ENCODE data around the gene TAF6. TPM values are rescaled to one million over a fixed set of nuclear protein-coding genes. Genes with fewer than 3 reads are reported as not detected.

TAF6 gene
- total and polyA plus RNA-seq, 9 of the 15 experiments (the other 6 are each of a cell fraction or from before 2014, with no cell fraction given), result 0.78 to 78.7 (median 21.3) TPM

GRCh38 chr7:100126931-100127865 is 8.0 kb upstream of the TAF6 start, which contains the start of gene MBLAC1 (continued):
- TF ChIP-seq PML (IDR thresholded peaks at IDR 0.05; ENCODE audit: low read length) (peak; percentile 67; the same call in 1 of the 2 replicates), RAD21 (CRISPR knock-in tag; conservative IDR thresholded peaks at IDR 0.05 in 1 of 2, IDR thresholded peaks at IDR 0.05 in 1 of 2) (no peak), MGA (IDR thresholded peaks at IDR 0.05) (peak; percentile 87), TBP (optimal IDR thresholded peaks at IDR 0.05; ENCODE audit: low read depth, low read length) (peak; percentile 68), POLR2B (IDR thresholded peaks at IDR 0.05; ENCODE audit: low read depth, partially characterized antibody) (peak; percentile 91), RBM34 (IDR thresholded peaks at IDR 0.05; ENCODE audit: borderline replicate concordance, insufficient read depth, low read length) (no peak), FIP1L1 (IDR thresholded peaks at IDR 0.05; ENCODE audit: low read depth, low read length, poor library complexity, severe bottlenecking) (peak; percentile 80), HIVEP1 (CRISPR knock-in tag; IDR thresholded peaks at IDR 0.05) (0 out of 2 replicates have a peak, but pooled peaks have one; percentile 35), THRAP3 (IDR thresholded peaks at IDR 0.05; ENCODE audit: borderline replicate concordance) (no peak; the same call in 1 of the 2 replicates), MAZ (CRISPR knock-in tag; conservative IDR thresholded peaks at IDR 0.05 in 1 of 2, IDR thresholded peaks at IDR 0.05 in 1 of 2) (peak; percentile 91 to 93)

Measured in K562 (cell line).